HG02981 (cell line): Measurements from ENCODE around the gene MBD3L5.
"Not testable (repeated sequence)": the region's sequence is repeated elsewhere in the genome, so short reads cannot be mapped to it uniquely, and the experiment has no call there.

Experiments
- ATAC-seq: cut with Tn5 transposase; IDR thresholded peaks from one replicate; pipeline ENCODE4 v1.9.1; 2021; ENCODE audit warnings: mild to moderate bottlenecking, moderate library complexity; ENCODE audit not compliant: unreplicated experiment

The MBD3L5 gene

GRCh38 chr19:7030278-7030677, at the start of gene MBD3L5:
Gene MBD3L5 (plus strand): TSS chr19:7030578. CDS start chr19:7030612, 34 bp downstream.
- ATAC-seq = not testable (repeated sequence)

- ATAC-seq = no peak
These were observed 46.9 kb upstream of the MBD3L5 start for GRCh38 chr19:6983448-6983847.

GRCh38 chr19:6987850-6988249, 42.5 kb upstream of the MBD3L5 start:
- no peak for ATAC-seq

GRCh38 chr19:6988257-6988656, 42.1 kb upstream of the MBD3L5 start:
- no peak for ATAC-seq

- ATAC-seq = no peak
These were observed 35.3 kb upstream of the MBD3L5 start for GRCh38 chr19:6995054-6995453.

- ATAC-seq = no peak
These were observed 33.6 kb upstream of the MBD3L5 start for GRCh38 chr19:6996810-6997209.

GRCh38 chr19:6997679-6998445, 32.5 kb upstream of the MBD3L5 start:
- no peak for ATAC-seq

GRCh38 chr19:6999933-7000332, 30.4 kb upstream of the MBD3L5 start:
- ATAC-seq = no peak

GRCh38 chr19:7000333-7000732, 30.0 kb upstream of the MBD3L5 start:
- ATAC-seq = no peak

GRCh38 chr19:7000816-7001215, 29.6 kb upstream of the MBD3L5 start:
- no peak for ATAC-seq

- ATAC-seq = no peak
These were observed 26.0 kb upstream of the MBD3L5 start for GRCh38 chr19:7004313-7004931.

GRCh38 chr19:7006135-7006704, 24.2 kb upstream of the MBD3L5 start:
- ATAC-seq = no peak

- ATAC-seq = no peak
These were observed 22.5 kb upstream of the MBD3L5 start for GRCh38 chr19:7007859-7008258.

- ATAC-seq = no peak
These were observed 19.4 kb upstream of the MBD3L5 start for GRCh38 chr19:7010722-7011593.

- ATAC-seq = no peak
These were observed 16.7 kb upstream of the MBD3L5 start for GRCh38 chr19:7013678-7014077.

GRCh38 chr19:7018828-7019227, 11.6 kb upstream of the MBD3L5 start:
- ATAC-seq = no peak

- not testable (repeated sequence) for ATAC-seq
These were observed 9.0 kb upstream of the MBD3L5 start, which contains the start of gene MBD3L2B for GRCh38 chr19:7021331-7021730. Gene MBD3L2B (minus strand): TSS chr19:7021431. CDS start chr19:7021397, 34 bp downstream.

GRCh38 chr19:7028790-7029189, 1.6 kb upstream of the MBD3L5 start:
- ATAC-seq = not testable (repeated sequence)

GRCh38 chr19:7040079-7040478, 9.7 kb downstream of the MBD3L5 start, which contains the start of gene MBD3L4:
Gene MBD3L4 (minus strand): TSS chr19:7040179. CDS start chr19:7040144, 35 bp downstream.
- ATAC-seq = not testable (repeated sequence)

GRCh38 chr19:7041563-7041962, 11.2 kb downstream of the MBD3L5 start:
- ATAC-seq = not testable (repeated sequence)

- ATAC-seq = not testable (repeated sequence)
These were observed 18.6 kb downstream of the MBD3L5 start, which contains the start of gene MBD3L2 for GRCh38 chr19:7049021-7049420. Gene MBD3L2 (plus strand): TSS chr19:7049321. CDS start chr19:7049374, 53 bp downstream.
